ENCODE data around the gene HSCB. TPM values are rescaled to one million over a fixed set of nuclear protein-coding genes. Genes with fewer than 3 reads are reported as not detected.

HSCB gene
- total and polyA plus RNA-seq, 9 of the 15 experiments (the other 6 are each of a cell fraction or from before 2014, with no cell fraction given), result 2.6 to 13.1 (median 8.6) TPM

DNA sequence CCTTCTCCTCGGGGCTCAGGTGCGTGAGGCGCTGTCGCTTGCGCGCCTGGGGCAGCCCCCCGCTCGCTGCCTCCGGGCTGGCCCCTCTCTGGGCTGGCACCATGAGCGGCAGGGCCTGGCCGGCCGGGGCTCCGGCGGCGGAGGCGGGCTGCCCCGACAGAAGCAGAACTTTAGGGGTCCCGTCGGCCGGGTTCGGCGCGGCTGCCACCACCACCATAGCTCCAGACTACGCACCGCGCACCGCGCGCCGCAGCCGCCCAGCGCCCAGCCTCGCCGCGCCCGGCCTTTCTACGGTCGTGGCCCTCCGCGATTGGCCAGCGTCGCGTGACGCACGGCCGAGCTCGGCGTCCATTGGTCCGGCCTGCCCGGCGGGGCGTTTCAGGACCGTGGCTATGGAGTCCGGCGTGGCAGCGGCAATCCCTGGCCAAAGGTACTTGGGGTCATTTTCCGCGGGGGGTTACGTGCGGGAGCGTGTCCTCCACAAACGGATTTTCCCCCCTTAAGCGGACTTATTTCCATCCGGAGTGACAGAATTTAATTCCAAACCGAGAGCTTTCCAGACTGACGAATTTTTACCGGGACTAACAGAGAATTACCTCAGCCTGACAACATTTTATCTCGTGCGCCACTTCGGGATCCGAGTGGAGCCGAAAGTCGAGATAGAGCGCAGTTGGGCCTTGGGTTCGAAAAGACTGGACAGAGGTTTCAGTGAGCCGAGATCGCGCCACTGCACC lies 58.6 kb downstream of the HSCB start, which contains the start of gene XBP1 (continued):
- TF ChIP-seq, protein P1, sequence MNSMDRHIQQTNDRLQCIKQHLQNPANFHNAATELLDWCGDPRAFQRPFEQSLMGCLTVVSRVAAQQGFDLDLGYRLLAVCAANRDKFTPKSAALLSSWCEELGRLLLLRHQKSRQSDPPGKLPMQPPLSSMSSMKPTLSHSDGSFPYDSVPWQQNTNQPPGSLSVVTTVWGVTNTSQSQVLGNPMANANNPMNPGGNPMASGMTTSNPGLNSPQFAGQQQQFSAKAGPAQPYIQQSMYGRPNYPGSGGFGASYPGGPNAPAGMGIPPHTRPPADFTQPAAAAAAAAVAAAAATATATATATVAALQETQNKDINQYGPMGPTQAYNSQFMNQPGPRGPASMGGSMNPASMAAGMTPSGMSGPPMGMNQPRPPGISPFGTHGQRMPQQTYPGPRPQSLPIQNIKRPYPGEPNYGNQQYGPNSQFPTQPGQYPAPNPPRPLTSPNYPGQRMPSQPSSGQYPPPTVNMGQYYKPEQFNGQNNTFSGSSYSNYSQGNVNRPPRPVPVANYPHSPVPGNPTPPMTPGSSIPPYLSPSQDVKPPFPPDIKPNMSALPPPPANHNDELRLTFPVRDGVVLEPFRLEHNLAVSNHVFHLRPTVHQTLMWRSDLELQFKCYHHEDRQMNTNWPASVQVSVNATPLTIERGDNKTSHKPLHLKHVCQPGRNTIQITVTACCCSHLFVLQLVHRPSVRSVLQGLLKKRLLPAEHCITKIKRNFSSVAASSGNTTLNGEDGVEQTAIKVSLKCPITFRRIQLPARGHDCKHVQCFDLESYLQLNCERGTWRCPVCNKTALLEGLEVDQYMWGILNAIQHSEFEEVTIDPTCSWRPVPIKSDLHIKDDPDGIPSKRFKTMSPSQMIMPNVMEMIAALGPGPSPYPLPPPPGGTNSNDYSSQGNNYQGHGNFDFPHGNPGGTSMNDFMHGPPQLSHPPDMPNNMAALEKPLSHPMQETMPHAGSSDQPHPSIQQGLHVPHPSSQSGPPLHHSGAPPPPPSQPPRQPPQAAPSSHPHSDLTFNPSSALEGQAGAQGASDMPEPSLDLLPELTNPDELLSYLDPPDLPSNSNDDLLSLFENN (IDR thresholded peaks at IDR 0.05; ENCODE audit: low read depth in 2 of 2, low read length in 2 of 2), result peak in 1 of 2 experiments; percentile 68; a peak in 2 of 4 replicates
- TF ChIP-seq, protein P2, sequence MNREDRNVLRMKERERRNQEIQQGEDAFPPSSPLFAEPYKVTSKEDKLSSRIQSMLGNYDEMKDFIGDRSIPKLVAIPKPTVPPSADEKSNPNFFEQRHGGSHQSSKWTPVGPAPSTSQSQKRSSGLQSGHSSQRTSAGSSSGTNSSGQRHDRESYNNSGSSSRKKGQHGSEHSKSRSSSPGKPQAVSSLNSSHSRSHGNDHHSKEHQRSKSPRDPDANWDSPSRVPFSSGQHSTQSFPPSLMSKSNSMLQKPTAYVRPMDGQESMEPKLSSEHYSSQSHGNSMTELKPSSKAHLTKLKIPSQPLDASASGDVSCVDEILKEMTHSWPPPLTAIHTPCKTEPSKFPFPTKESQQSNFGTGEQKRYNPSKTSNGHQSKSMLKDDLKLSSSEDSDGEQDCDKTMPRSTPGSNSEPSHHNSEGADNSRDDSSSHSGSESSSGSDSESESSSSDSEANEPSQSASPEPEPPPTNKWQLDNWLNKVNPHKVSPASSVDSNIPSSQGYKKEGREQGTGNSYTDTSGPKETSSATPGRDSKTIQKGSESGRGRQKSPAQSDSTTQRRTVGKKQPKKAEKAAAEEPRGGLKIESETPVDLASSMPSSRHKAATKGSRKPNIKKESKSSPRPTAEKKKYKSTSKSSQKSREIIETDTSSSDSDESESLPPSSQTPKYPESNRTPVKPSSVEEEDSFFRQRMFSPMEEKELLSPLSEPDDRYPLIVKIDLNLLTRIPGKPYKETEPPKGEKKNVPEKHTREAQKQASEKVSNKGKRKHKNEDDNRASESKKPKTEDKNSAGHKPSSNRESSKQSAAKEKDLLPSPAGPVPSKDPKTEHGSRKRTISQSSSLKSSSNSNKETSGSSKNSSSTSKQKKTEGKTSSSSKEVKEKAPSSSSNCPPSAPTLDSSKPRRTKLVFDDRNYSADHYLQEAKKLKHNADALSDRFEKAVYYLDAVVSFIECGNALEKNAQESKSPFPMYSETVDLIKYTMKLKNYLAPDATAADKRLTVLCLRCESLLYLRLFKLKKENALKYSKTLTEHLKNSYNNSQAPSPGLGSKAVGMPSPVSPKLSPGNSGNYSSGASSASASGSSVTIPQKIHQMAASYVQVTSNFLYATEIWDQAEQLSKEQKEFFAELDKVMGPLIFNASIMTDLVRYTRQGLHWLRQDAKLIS (CRISPR knock-in tag; IDR thresholded peaks at IDR 0.05), result peak; percentile 68; the same call in 1 of the 2 replicates
- TF ChIP-seq L3MBTL2 (IDR thresholded peaks at IDR 0.05) (peak; percentile 62), POLR2G (IDR thresholded peaks at IDR 0.05; ENCODE audit: low read depth, low read length) (peak; percentile 99), HMGN3 (IDR thresholded peaks at IDR 0.05; ENCODE audit: borderline replicate concordance, extremely low read depth, insufficient read length, low read depth, low read length) (no peak), TAF1 (IDR thresholded peaks at IDR 0.05; ENCODE audit: control insufficient read depth, extremely low read depth, insufficient read depth, low read length, severe bottlenecking) (peak; percentile 61), SP2 (IDR thresholded peaks at IDR 0.05; ENCODE audit: extremely low read depth, low read depth, low read length, poor library complexity, severe bottlenecking) (peak; percentile 27), ZBTB7A (IDR thresholded peaks at IDR 0.05; ENCODE audit: borderline replicate concordance, control insufficient read depth, low read depth, low read length) (peak; percentile 11; the same call in 1 of the 2 replicates), HDAC8 (tag; IDR thresholded peaks at IDR 0.05) (no peak), TCF3 (CRISPR knock-in tag; IDR thresholded peaks at IDR 0.05) (0 out of 2 replicates have a peak, but pooled peaks have one; percentile 11), HNRNPLL (IDR thresholded peaks at IDR 0.05; ENCODE audit: low read depth, low read length, poor library complexity, severe bottlenecking) (peak; percentile 76), CHD1 (IDR thresholded peaks at IDR 0.05; ENCODE audit: low read length) (peak; percentile 39), SMAD1 (IDR thresholded peaks at IDR 0.05; ENCODE audit: low read depth, low read length, partially characterized antibody) (peak; percentile 54), CREM (IDR thresholded peaks at IDR 0.05; ENCODE audit: low read depth) (peak; percentile 71), CAMTA2 (CRISPR knock-in tag; conservative IDR thresholded peaks at IDR 0.05) (no peak)
- TF ChIP-seq, protein P3, sequence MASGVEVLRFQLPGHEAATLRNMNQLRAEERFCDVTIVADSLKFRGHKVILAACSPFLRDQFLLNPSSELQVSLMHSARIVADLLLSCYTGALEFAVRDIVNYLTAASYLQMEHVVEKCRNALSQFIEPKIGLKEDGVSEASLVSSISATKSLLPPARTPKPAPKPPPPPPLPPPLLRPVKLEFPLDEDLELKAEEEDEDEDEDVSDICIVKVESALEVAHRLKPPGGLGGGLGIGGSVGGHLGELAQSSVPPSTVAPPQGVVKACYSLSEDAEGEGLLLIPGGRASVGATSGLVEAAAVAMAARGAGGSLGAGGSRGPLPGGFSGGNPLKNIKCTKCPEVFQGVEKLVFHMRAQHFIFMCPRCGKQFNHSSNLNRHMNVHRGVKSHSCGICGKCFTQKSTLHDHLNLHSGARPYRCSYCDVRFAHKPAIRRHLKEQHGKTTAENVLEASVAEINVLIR (CRISPR knock-in tag; IDR thresholded peaks at IDR 0.05), result peak; percentile 55; the same call in 1 of the 2 replicates

All from K562 (cell line).